K562 (cell line): ENCODE measurements around the gene DAB2IP.

Experiments used
- KLF16 ChIP-seq: IDR thresholded peaks from 2 replicates; pipeline ENCODE4 v1.6.1; 2016; ENCODE audit warnings: antibody characterized with exemption
- L3MBTL2 ChIP-seq: fragments of 450-650 bp; IDR thresholded peaks from 2 replicates; pipeline ENCODE4 v1.6.1; 2016; ENCODE audit warnings: mild to moderate bottlenecking, moderate library complexity
- POLR2A ChIP-seq: fragments of 450-650 bp; conservative IDR thresholded peaks from 2 replicates; pipeline ENCODE4 v1.6.1; 2016
- U2AF1 ChIP-seq: fragments of 200-400 bp; formaldehyde crosslinking; optimal IDR thresholded peaks from 2 replicates; pipeline ENCODE3; 2017; ENCODE audit warnings: mild to moderate bottlenecking, low read depth, low read length, moderate library complexity
- ZNF282 ChIP-seq: sonication (generic); formaldehyde crosslinking; IDR thresholded peaks from 2 replicates; pipeline ENCODE4 v1.8.1; 2023; ENCODE audit warnings: missing genetic modification reagents
- TF ChIP-seq, protein P1 (sequence below), 3 experiments: IDR thresholded peaks in 2 of 3; conservative IDR thresholded peaks in 1 of 3; 2 replicates each; pipeline ENCODE4 v1.5.1; 2011 to 2012; ENCODE audit warnings: low read length in 3 of 3, mild to moderate bottlenecking in 3 of 3, control low read depth in 2 of 3, improper control_type of control experiment in 1 of 3, inconsistent platforms in 1 of 3, low read depth in 1 of 3, mixed read lengths in 1 of 3, moderate library complexity in 1 of 3; ENCODE audit not compliant: insufficient read depth in 2 of 3
- TF ChIP-seq, protein P2 (sequence below): sonication (generic); formaldehyde crosslinking; IDR thresholded peaks from 2 replicates; pipeline ENCODE4 v1.9.0; 2022; ENCODE audit warnings: mild to moderate bottlenecking, missing genetic modification reagents

DNA sequence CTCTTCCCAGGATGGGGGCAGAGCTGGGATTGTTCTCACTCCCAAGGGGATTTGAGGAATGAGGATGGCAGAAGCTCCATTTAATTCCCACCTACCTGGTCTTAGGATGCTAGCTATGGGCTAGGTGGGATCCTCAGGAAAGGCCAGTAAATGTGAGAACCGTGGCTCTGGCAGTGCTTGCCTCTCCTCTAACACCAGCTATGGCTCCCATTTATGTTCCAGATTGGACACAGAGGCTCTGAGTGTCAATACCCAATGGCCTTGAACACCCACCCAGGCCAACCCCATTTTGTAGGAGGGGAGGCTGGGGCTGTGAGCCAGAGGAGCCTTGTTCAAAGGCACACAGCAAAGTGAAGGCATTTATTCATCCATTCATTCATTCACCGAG, 10.2 kb upstream of the DAB2IP start:
- TF ChIP-seq KLF16 (no peak), U2AF1 (no peak), L3MBTL2 (no peak), POLR2A (no peak), ZNF282 (no peak)
- TF ChIP-seq, protein P1, sequence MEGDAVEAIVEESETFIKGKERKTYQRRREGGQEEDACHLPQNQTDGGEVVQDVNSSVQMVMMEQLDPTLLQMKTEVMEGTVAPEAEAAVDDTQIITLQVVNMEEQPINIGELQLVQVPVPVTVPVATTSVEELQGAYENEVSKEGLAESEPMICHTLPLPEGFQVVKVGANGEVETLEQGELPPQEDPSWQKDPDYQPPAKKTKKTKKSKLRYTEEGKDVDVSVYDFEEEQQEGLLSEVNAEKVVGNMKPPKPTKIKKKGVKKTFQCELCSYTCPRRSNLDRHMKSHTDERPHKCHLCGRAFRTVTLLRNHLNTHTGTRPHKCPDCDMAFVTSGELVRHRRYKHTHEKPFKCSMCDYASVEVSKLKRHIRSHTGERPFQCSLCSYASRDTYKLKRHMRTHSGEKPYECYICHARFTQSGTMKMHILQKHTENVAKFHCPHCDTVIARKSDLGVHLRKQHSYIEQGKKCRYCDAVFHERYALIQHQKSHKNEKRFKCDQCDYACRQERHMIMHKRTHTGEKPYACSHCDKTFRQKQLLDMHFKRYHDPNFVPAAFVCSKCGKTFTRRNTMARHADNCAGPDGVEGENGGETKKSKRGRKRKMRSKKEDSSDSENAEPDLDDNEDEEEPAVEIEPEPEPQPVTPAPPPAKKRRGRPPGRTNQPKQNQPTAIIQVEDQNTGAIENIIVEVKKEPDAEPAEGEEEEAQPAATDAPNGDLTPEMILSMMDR (IDR thresholded peaks at IDR 0.05 in 2 of 3, conservative IDR thresholded peaks at IDR 0.05 in 1 of 3; ENCODE audit: insufficient read depth in 2 of 3, low read depth in 1 of 3, low read length in 3 of 3), result no peak
- TF ChIP-seq, protein P2, sequence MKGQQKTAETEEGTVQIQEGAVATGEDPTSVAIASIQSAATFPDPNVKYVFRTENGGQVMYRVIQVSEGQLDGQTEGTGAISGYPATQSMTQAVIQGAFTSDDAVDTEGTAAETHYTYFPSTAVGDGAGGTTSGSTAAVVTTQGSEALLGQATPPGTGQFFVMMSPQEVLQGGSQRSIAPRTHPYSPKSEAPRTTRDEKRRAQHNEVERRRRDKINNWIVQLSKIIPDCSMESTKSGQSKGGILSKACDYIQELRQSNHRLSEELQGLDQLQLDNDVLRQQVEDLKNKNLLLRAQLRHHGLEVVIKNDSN, result no peak
